Motor neuron (in vitro differentiated cells): ENCODE results near the gene EVX1. TPM values are rescaled to one million over a fixed set of nuclear protein-coding genes. Genes with fewer than 3 reads are reported as not detected.
A peak's percentile ranks its signal among the peaks of the same experiment; 100 is the strongest.

Source experiments
- ATAC-seq, 8 experiments: fragments of 200-7000 bp; cut with Tn5 transposase; replicated peaks in 6 of 8; 2 replicates each; pipeline ENCODE4 v1.8.0; 2021; ENCODE audit warnings: mild to moderate bottlenecking in 8 of 8, moderate library complexity in 8 of 8
- H3K27ac ChIP-seq, 2 donors: fragments of 250-450 bp; sonication (Bioruptor Pico); 2 replicates each; pipeline ENCODE4 v1.9.0; 2021; ENCODE audit warnings: antibody characterized with exemption in 2 of 2, mild to moderate bottlenecking in 2 of 2, moderate library complexity in 1 of 2
- H3K4me1 ChIP-seq, 2 donors: fragments of 250-450 bp; sonication (Bioruptor Pico); replicated peaks in 1 of 2; 2 replicates each; pipeline ENCODE4 v1.6.1; 2021; ENCODE audit warnings: antibody characterized with exemption in 2 of 2, mild to moderate bottlenecking in 2 of 2, moderate library complexity in 1 of 2
- H3K4me3 ChIP-seq, 5 donors: fragments of 250-450 bp; sonication (Bioruptor Pico); 2 replicates each; pipeline ENCODE4 v1.9.0; 2021; ENCODE audit warnings: antibody characterized with exemption in 5 of 5, mild to moderate bottlenecking in 5 of 5, moderate library complexity in 4 of 5
- WGBS, 10 experiments: fragments of 450-650 bp; shearing (Covaris generic); methylation state at CpG; one replicate each; pipeline ENCODE4 v1.0.0; 2022; 5-methylcytosine and 5-hydroxymethylcytosine counted together
- in situ Hi-C, 9 experiments: fragments of 400-800 bp; cut with MboI; loops; one replicate each; pipeline ENCODE4 v1.15.0; 2021; ENCODE audit warnings: low sequenced_read_pairs in 9 of 9, low pct_unique_long_range_greater_than_20kb in 2 of 9; ENCODE audit not compliant: unreplicated experiment in 9 of 9
- total RNA-seq, 8 experiments: library from RNA; unstranded; fragments of 300-600 nt; gene quantifications; 2 replicates each; pipeline versions ENCODE4 v1.2.3 to v1.2.4, GENCODE V29; 2022

Gene EVX1
- total RNA-seq, 8 experiments from 2014 or later = 0.05 to 0.85 (median 0.21) TPM; not detected in 2

- WGBS, 10 experiments = 0 to 77% (median 27%) methylated on average over 4 to 9 of the region's 11 CpGs; no CpG with 5 or more reads in 5 of the 10 experiments
- H3K4me1 ChIP-seq = no peaks in the 10 kb centered on the region
- no peak overlapping the region for H3K4me3 ChIP-seq
- no peak overlapping the region for H3K27ac ChIP-seq
- in situ Hi-C loops = loop anchor here in 6 of 9 experiments (10.0 to 25.0 kb wide), 5 partner anchors 365 to 802 kb away; no protein-coding TSS in a partner anchor
- ATAC-seq = no peak
Measured at GRCh38 chr7:27209933-27210440, 32.6 kb upstream of the EVX1 start.

DNA sequence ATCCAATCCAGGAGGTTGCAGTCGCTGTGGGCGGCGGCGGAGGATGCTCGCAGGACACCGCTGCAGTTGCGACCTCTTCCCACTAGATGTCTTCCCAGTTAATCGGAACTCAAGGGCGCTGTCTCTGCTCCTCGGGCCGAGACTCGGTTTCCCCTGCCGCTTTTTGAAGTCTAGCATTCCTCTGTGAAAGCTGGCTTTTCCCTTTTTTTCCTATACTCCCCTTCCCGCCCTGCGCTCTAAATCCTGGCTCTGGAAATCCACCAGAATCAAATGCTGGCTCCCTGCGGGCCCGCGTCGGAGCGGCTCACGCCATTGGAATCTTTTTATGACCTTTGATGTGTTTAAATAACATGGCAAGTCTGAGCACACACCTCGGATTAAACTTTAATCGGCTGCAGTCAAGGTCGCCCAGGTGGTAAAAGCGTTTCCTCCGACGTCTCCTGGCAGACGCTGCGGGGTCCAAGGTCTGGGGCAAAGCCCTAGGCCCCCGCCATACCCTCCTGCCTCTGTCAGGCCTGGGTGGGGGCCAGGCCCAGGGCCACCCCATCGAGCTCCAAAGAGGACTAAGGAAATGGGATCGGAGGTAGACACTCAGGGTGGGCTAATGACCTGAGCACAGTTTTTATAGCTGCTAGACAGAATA is 32.0 kb upstream of the EVX1 start:
- WGBS, 10 experiments = 0 to 62% (median 9%) methylated on average over 1 to 20 of the region's 32 CpGs; no CpG with 5 or more reads in 2 of the 10 experiments
- ATAC-seq = peak in 7 of 8 experiments; percentile 39 to 57 (median 44)
- H3K27ac ChIP-seq = no peak overlapping the region
- no peaks in the 10 kb centered on the region for H3K4me1 ChIP-seq
- in situ Hi-C loops = loop anchor here in 5 of 9 experiments (25.0 kb wide), 4 partner anchors 377 to 802 kb away; no protein-coding TSS in a partner anchor
- no peak overlapping the region for H3K4me3 ChIP-seq

DNA sequence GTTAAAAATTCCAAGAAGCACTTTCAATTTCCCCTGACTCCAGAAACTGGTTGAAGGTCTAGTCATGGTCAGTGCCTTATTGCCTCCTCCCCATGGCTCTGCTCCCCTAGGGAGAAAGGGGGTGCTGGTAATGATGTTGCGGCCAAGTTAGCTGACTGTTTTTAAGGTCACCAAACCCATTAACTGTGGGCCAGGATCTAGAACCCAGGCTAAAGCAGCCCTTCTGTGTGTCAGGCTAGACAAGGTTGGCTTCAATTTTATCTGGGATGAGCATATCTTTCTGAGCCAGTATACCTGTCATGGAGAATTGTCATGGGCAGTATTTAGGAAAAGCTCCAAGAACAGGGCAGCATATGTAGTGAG is 31.5 kb upstream of the EVX1 start:
- 80 to 100% (median 83%) methylated on average over 1 of the region's 1 CpG; no CpG with 5 or more reads in 7 of the 10 experiments for WGBS, 10 experiments
- H3K27ac ChIP-seq = no peak overlapping the region
- H3K4me1 ChIP-seq = no peaks in the 10 kb centered on the region
- in situ Hi-C loops = loop anchor here in 5 of 9 experiments (25.0 kb wide), 4 partner anchors 376 to 801 kb away; no protein-coding TSS in a partner anchor
- no peak overlapping the region for H3K4me3 ChIP-seq
- ATAC-seq = no peak

- Histone ChIP-seq H3K4me3 (no peak overlapping the region), H3K27ac (no peak overlapping the region), H3K4me1 (no peaks in the 10 kb centered on the region)
- ATAC-seq = no peak
- in situ Hi-C loops = loop anchor here in 5 of 9 experiments (25.0 kb wide), 4 partner anchors 376 to 801 kb away; no protein-coding TSS in a partner anchor
- WGBS, 10 experiments = 16 to 88% (median 21%) methylated on average over 1 to 3 of the region's 3 CpGs; no CpG with 5 or more reads in 3 of the 10 experiments
Measured at GRCh38 chr7:27211764-27212204, 30.8 kb upstream of the EVX1 start.

DNA sequence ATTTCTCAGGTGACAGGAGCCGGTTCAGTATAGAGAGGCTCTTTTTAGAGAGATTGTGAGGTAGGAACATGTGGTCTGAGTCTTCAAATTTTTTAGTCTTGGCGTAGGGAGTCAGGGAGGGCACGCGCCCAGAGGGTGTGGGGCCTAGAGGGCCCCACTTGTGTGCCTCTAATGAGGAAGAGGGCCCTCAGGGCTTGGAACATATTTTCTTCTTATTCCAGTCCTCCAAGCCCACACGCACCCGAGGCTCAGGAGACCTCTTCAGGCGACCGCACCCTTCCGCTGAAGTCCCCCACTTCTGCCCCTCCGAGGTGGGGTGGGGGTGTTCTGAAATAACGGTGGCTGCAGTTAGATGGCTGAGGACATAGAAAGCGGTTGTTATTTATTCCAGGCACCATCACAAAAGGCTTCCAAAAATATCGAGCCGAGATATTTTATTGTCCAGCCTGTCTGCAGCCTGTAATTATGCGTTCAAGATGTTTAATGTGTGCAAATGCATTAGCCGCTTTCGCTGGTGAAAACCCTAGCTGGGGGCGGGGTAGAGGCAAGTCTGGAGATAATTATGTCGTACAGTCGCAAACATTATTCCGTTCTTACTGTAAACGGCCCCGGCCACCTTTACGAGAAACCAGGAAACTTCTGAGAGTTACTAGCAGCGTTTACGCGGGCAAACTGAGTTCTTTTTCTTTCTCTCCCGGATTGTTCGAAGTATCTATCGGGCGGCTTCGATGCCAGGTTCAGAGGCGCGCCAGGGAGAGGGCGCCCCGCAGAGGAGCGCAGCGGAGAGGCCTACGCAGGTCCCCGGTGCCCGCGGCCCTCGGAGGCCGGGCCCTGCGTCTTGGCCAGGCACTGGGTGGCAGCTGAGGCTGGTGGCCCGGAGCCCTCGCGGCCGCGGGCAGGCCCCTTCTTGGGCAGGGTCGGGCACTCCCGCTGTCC is 29.8 kb upstream of the EVX1 start:
- Histone ChIP-seq H3K27ac (no peak overlapping the region), H3K4me1 (no peaks in the 10 kb centered on the region), H3K4me3 (no peak overlapping the region)
- in situ Hi-C loops = loop anchor here in 5 of 9 experiments (25.0 kb wide), 4 partner anchors 375 to 800 kb away; no protein-coding TSS in a partner anchor
- peak in 2 of 8 experiments; percentile 83 to 86 for ATAC-seq
- 5 to 45% (median 20%) methylated on average over 4 to 19 of the region's 52 CpGs; no CpG with 5 or more reads in 3 of the 10 experiments for WGBS, 10 experiments

DNA sequence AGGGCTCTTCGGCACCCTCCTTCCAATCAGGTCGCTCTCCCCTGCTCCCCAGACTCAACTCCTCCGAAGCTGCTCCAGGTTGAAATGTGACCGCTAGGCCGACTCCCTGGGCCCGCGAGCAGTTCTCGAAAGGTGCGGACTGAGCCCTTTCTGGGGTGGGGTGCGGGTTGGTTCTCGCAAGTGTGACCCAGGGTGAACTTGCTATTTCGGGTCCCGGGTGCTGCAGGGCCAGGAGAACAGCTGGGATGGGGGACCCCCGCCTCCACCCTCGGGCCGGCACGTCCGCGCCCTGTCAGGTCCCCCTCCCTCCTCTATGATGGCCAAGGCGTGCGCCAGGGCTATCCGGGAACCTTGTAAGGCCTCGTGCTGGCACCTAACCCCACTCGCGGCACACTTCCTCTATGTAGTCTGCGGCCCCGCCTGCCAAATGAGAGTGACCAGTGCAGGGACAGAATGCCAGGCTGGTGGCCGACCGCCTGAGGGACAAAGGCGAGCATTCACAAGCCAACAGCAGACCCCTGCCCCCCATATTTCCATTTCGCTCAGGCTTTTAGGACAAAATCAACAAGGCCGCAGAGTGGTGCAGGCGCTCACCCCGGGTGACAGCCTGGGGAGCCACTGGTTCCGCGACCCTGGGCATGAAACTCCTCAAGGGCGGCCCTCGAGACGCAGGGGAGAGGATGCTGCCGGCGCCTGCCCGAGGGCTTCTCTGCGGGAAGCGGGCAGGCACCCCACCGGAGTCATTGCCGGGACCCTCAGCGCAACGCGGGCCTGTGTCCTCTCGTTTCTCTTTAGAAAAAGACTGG is 29.0 kb upstream of the EVX1 start:
- 10 to 100% (median 85%) methylated on average over 1 to 13 of the region's 50 CpGs; no CpG with 5 or more reads in 5 of the 10 experiments for WGBS, 10 experiments
- no peak overlapping the region for H3K4me3 ChIP-seq
- no peak for ATAC-seq
- H3K27ac ChIP-seq = no peak overlapping the region
- in situ Hi-C loops = loop anchor here in 5 of 9 experiments (25.0 kb wide), 4 partner anchors 374 to 799 kb away; no protein-coding TSS in a partner anchor
- no peaks in the 10 kb centered on the region for H3K4me1 ChIP-seq

- no peak for ATAC-seq
- H3K27ac ChIP-seq = no peak overlapping the region
- no peaks in the 10 kb centered on the region for H3K4me1 ChIP-seq
- H3K4me3 ChIP-seq = no peak overlapping the region
- 0 to 83% (median 24%) methylated on average over 1 to 7 of the region's 8 CpGs; no CpG with 5 or more reads in 3 of the 10 experiments for whole genome bisulfite sequencing, 10 experiments
- in situ Hi-C loops = loop anchor here in 5 of 9 experiments (25.0 kb wide), 4 partner anchors 373 to 798 kb away; no protein-coding TSS in a partner anchor
Measured at GRCh38 chr7:27214239-27214950, 28.2 kb upstream of the EVX1 start.

DNA sequence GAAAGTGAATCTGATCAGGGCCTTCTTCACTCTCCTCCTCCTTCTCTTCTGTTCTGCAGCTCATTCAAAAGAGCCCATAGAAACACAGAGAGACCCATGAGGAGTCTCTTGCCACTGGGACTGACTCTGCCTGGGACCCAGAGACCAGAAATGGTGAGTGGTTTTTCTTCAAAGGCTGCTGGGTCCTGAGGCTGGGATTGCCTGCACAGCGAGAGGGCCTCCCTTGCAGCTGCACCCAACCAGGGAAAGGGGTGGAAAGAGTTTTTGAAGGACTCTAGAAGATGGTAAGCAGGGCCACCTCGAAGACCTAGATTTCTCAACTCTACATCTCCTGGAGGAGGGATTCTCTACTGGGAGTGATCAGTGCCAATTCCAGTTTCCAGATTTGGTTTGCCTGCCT is 27.2 kb upstream of the EVX1 start:
- Histone ChIP-seq H3K4me1 (no peaks in the 10 kb centered on the region), H3K27ac (no peak overlapping the region), H3K4me3 (no peak overlapping the region)
- ATAC-seq = no peak
- WGBS, 10 experiments = 0 to 86% (median 50%) methylated on average over 1 to 2 of the region's 2 CpGs; no CpG with 5 or more reads in 6 of the 10 experiments
- in situ Hi-C loops = loop anchor here in 5 of 9 experiments (25.0 kb wide), 4 partner anchors 372 to 797 kb away; no protein-coding TSS in a partner anchor

- in situ Hi-C loops = loop anchor here in 5 of 9 experiments (25.0 kb wide), 4 partner anchors 369 to 794 kb away; no protein-coding TSS in a partner anchor
- Histone ChIP-seq H3K27ac (no peak overlapping the region), H3K4me1 (no peaks in the 10 kb centered on the region), H3K4me3 (no peak overlapping the region)
- ATAC-seq = no peak
Measured at GRCh38 chr7:27217951-27218350, 24.7 kb upstream of the EVX1 start.

DNA sequence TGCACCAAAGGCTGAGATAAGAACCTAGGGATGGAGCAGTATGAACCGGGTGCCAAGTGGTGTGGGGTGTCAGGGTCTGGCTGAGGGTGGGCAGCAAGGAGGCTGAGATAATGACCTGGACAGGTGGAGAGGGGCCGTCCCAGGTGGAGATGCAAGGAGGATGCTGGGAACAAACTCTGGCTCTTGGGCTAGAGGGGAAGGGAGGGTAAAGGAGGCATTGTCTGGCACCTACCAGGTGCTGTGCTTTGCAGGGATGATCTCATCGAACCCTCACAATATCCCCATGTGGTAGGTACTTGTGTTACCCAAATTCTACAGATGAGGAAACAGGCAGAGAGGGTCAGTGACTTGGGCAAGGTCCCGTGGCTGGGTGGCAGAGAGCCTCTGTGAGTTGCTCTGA is 22.8 kb upstream of the EVX1 start:
- Histone ChIP-seq H3K27ac (no peak overlapping the region), H3K4me3 (no peak overlapping the region), H3K4me1 (no peaks in the 10 kb centered on the region)
- in situ Hi-C loops = loop anchor here in 5 of 9 experiments (25.0 kb wide), 4 partner anchors 367 to 792 kb away; no protein-coding TSS in a partner anchor
- no peak for ATAC-seq
- WGBS, 10 experiments = 33 to 83% (median 50%) methylated on average over 1 to 3 of the region's 4 CpGs; no CpG with 5 or more reads in 3 of the 10 experiments

DNA sequence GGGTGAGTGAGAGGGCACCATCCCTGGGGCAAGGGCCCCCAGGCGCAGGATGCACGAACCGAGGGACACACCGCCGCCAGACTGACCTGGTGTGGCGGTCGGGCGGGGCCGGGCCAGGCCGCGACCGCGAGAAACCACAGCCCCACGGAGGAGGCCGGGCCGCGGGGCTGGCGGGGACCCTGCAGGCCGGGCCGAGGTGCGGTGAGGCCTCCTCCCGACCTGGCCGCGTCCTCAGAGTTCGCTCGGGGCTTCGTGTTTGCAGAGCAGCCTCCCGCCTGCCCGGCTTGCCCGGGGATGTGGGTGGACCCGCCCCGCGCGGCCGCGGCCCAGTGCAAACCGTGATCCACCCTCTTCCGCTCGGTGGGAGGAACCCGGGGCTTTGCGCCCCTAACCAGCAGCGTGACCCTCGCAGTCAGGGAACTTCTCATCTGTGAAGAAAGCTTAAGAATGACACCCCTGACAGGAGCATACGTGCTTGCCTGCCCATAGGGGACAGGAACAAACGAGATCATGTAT is 22.1 kb upstream of the EVX1 start:
- in situ Hi-C loops = loop anchor here in 5 of 9 experiments (25.0 kb wide), 4 partner anchors 367 to 792 kb away; no protein-coding TSS in a partner anchor
- H3K4me3 ChIP-seq = no peak overlapping the region
- ATAC-seq = no peak
- H3K4me1 ChIP-seq = peaks cover 0 to 5% of the 10 kb centered on the region in 2 donors
- 49 to 100% (median 72%) methylated on average over 1 to 13 of the region's 45 CpGs; no CpG with 5 or more reads in 4 of the 10 experiments for WGBS, 10 experiments
- no peak overlapping the region for H3K27ac ChIP-seq
